Measurements from ENCODE around the gene MBD4.
"Not testable (repeated sequence)": the region's sequence is repeated elsewhere in the genome, so short reads cannot be mapped to it uniquely, and the experiment has no call there.

Gene MBD4

DNA sequence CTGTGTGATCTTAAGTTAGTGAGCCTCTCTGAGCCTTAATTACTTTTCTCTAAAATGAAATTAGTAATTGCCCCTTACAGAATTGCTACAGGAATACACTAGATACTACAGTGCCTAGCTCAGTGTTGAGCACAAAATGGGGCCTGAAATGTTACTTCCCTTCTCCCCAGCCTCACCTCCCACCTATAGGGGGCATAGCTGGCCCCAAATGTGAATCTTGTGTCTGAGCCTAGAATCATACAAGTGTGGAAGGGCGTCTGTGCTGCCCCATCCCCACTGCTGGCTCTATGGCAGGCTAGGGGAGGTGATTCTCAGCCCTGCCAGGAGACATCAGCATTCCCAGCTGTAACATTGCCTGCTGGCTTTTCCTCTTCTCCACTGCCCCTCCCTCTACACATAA is 43.0 kb upstream of the MBD4 start:
- TF ChIP-seq, protein P1, sequence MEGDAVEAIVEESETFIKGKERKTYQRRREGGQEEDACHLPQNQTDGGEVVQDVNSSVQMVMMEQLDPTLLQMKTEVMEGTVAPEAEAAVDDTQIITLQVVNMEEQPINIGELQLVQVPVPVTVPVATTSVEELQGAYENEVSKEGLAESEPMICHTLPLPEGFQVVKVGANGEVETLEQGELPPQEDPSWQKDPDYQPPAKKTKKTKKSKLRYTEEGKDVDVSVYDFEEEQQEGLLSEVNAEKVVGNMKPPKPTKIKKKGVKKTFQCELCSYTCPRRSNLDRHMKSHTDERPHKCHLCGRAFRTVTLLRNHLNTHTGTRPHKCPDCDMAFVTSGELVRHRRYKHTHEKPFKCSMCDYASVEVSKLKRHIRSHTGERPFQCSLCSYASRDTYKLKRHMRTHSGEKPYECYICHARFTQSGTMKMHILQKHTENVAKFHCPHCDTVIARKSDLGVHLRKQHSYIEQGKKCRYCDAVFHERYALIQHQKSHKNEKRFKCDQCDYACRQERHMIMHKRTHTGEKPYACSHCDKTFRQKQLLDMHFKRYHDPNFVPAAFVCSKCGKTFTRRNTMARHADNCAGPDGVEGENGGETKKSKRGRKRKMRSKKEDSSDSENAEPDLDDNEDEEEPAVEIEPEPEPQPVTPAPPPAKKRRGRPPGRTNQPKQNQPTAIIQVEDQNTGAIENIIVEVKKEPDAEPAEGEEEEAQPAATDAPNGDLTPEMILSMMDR (conservative IDR thresholded peaks at IDR 0.05; ENCODE audit: low read length): 0 out of 2 replicates have a peak, but pooled peaks have one; percentile 6
- H3K4me3 ChIP-seq (ENCODE audit: low read length): no peak overlapping the region
- DNase-seq (ENCODE audit: low read depth): no peak

DNA sequence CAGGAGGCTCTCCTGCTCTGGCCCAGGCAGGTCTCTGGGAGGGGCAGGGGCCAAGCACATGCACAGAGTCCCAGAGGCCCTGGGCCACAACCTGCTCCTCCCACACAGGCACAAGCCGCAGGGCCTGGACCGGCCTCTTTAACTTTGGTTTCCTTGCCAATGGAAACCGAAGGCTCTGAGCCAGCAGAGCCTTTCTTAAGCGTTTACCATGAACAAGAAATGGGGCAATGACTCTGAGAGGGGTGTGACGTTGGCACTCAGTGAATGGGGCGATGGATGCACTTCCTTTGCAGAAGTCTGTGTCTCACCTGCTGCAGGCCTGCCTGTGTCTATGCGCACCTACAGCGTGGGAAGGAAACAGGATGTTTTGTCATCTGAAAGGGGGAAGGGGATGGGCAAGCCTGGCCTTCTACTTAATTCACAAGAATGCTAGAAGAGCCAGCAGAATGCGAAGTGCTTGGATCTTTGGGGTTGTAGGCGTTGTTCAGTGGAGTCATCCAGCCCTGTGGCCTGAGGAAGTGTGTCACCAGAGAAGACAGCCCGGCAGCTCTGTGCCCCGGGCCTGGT is 42.1 kb upstream of the MBD4 start:
- TF ChIP-seq, protein P1 (conservative IDR thresholded peaks at IDR 0.05; ENCODE audit: low read length): no peak
- peak; percentile 79 for DNase-seq (ENCODE audit: low read depth)
- no peak overlapping the region for H3K4me3 ChIP-seq (ENCODE audit: low read length)

DNA sequence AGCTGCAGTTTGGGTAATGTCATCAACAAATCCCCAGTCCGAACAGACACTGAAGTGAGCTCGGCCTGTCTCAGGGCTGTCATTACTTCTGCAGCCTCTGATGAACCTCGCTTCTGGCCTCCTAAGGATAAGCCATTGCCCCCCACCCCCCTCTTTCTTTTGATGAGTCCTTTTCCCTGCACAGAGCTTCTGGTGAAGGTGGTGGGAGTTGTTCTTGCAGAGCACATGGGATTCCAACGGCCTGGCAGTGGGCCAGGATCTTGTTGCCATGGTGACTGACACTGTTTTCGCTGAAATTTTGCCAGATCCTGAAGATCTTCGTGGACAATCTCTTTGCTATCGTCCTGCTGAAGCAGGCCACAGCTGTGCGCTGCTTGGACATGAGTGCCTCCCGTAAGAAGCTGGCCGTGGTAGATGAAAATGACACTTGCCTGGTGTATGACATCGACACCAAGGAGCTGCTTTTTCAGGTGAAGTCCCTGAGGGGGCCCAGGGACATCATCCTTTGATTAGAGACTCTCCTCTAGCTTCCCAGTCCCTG is 41.5 kb upstream of the MBD4 start:
- peak; percentile 10 for DNase-seq (ENCODE audit: low read depth)
- not testable (repeated sequence) for H3K4me3 ChIP-seq (ENCODE audit: low read length)

DNA sequence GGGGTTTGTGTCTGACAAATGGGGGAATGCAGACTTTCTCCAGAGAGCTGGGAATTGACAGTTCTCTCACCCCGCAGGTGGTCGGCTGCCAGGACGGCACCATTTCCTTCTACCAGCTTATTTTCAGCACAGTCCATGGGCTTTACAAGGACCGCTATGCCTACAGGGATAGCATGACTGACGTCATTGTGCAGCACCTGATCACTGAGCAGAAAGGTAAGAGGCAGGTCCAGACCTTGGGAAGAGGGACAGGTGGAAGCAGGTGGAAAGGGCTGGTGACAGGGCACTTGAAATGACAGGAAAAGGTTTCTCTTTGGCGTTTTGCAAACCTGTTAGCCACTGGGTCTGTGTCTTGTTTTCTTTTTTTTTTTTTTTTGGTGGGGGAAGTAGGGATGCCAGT is 36.8 kb upstream of the MBD4 start:
- TF ChIP-seq, protein P1 (conservative IDR thresholded peaks at IDR 0.05; ENCODE audit: low read length): no peak
- H3K4me3 ChIP-seq (ENCODE audit: low read length): no peak overlapping the region
- no peak for DNase-seq (ENCODE audit: low read depth)

DNA sequence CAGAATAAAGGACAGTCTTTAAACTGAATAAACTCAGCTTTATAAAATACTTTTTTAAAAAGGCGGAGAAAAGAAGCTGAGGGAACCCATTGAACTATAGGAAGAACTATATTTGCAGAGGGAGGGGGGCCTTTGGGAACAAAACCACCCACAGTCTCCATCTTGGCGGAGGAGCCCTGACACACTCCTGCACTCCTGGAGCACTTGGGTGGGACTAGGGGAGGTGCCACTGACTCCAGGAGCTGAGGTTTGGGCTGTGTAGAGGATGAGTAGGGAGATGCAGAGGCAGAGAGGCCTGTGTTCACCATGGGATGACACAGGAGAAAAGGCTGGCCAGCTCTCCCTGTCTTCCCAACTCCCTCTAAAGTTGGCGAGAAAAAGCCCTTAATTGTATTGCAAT is 36.1 kb upstream of the MBD4 start:
- TF ChIP-seq, protein P1 (conservative IDR thresholded peaks at IDR 0.05; ENCODE audit: low read length): no peak
- DNase-seq (ENCODE audit: low read depth): no peak
- H3K4me3 ChIP-seq (ENCODE audit: low read length): no peak overlapping the region

DNA sequence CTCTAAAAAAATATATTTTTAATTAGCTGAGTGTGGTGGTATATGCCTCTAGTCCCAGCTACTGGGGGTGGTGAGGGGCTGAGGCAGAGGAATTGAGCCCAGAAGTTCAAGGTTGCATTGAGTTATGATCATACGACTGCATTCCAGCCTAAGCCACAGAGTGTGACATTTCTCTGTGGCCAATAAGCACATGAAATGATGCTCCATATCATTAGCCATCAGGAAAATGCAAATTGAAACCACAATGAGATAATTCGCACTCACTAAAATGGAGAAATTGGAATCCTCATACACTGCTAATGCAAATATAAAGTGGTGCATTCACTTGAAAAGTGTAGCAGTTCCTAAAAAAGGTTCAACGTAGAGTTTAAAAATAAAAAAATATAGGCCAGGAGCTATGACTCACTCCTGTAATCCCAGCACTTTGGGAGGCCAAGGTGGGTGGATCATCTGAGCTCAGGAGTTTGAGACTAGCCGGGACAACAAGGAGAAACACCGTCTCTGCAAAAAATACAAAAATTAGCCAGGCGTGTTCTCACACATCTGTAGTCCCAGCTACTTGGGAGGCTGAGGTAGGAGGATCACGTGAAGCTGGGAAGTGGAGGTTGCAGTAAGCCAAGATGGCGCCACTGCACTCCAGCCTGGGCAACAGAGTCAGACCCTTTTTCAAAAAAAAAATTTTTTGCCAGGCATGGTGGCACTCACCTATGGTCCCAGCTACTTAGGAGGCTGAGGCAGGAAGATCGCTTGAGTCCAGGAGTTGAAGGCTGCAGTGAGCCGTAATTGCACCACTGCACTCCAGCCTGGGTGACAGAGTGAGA is 35.4 kb upstream of the MBD4 start:
- TF ChIP-seq, protein P1 (conservative IDR thresholded peaks at IDR 0.05; ENCODE audit: low read length): no peak
- no peak for DNase-seq (ENCODE audit: low read depth)
- no peak overlapping the region for H3K4me3 ChIP-seq (ENCODE audit: low read length)

DNA sequence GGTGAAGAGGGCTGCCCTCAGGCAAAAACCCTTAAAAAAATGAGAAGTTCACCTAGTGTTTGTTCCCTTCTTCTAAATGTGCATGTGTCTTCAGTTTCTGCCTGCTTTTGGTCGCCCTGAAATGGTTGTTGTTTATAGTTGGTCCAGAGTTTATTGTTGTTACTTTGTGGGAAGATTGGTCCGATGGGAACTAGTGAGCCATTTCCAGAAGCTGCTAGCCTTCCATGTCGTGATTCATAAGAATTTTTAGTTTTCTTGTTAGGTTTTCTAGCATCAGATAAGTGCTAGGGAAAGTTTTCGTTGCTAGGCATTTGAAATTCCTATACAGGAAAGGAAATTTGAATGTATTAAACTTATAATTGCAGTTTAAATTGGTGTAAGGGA is 34.0 kb upstream of the MBD4 start:
- no peak overlapping the region for H3K4me3 ChIP-seq (ENCODE audit: low read length)
- TF ChIP-seq, protein P1 (conservative IDR thresholded peaks at IDR 0.05; ENCODE audit: low read length): no peak
- DNase-seq (ENCODE audit: low read depth): no peak
